Left ventricle myocardium superior (tissue), 1 donor: ENCODE measurements around the gene MRPS18B. TPM values are rescaled to one million over a fixed set of nuclear protein-coding genes. Genes with fewer than 3 reads are reported as not detected.
"Not testable (repeated sequence)": the region's sequence is repeated elsewhere in the genome, so short reads cannot be mapped to it uniquely, and the experiment has no call there.

Experiments used
- ATAC-seq: fragments of 200-7000 bp; cut with Tn5 transposase; one replicate; pipeline ENCODE4 v1.9.1; 2020; ENCODE audit warnings: mild to moderate bottlenecking, moderate library complexity
- DNase-seq: peaks from one replicate; pipeline ENCODE4 v3.0.0-alpha.2; 2020
- intact Hi-C: fragments of 100-400 bp; cut with micrococcal nuclease; formaldehyde crosslinking; loops from one replicate; pipeline ENCODE4 v1.11.0; 2022
- long read RNA-seq: library from polyadenylated mRNA; unstranded; transcript quantifications from one replicate; pipeline ENCODE4 v2.0.0, GENCODE V29; 2021
- total RNA-seq: library from RNA; stranded (reverse); fragmentation: NEBNext Ultra II Directional; extraction: Animal tissue kit (Norgen Biotek cat#: 25700); gene quantifications from one replicate; pipeline ENCODE4 v1.2.1, GENCODE V29; 2021
- donor health status: DM: no; HTN: yes; CAD: no; lungs with severe emphysema.

MRPS18B gene
- total RNA-seq, result 129 TPM
- long read RNA-seq, transcript MRPS18B-206 (7 exons, 1,532 nt), result major isoform, 167 of 223 reads
- long read RNA-seq, partial matches to known transcripts, result 4 of 223 reads
- long read RNA-seq, other reads (novel, unspliced or antisense), result 52 of 223 reads

- intact Hi-C loops, result no loop called here
- peak; percentile 86 for ATAC-seq
- peak; percentile 98 for DNase-seq
These were observed at the start of gene MRPS18B for GRCh38 chr6:30617565-30618269. TSS of gene MRPS18B (plus strand) at chr6:30617840. CDS start at chr6:30617866, 26 bp downstream.

GRCh38 chr6:30568245-30568644 lies 49.4 kb upstream of the MRPS18B start:
- intact Hi-C loops, result loop anchor here (5.0 kb wide), 1 partner anchor 344 kb away; the partner anchor contains the start of gene VARS2

DNA sequence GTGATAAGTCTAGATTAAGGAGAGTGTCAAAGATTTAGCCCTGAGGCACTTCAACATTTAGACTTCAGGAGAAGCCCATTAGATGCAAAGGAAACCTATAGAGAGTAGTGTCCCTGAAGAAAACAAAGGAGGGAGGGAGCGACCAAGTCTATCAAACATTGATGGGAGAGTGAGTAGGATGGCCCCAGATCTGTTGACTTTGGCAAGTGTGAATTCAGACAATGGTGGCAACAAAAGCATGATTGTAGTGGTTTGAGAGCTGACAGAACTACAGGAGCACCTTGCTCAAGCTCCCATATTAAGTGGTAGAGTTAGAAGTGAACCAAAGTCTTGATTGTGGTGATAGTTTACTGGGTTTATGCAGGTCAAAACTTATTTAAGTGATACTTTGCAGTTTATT lies 47.4 kb upstream of the MRPS18B start:
- no peak for DNase-seq
- intact Hi-C loops, result no loop called here
- ATAC-seq, result no peak

More at GRCh38 chr6:30568245-30568644, 49.4 kb upstream of the MRPS18B start:
- DNase-seq (no peak), ATAC-seq (no peak)

- peak; percentile 21 for ATAC-seq
- no peak for DNase-seq
- intact Hi-C loops, result no loop called here
These were observed 46.9 kb upstream of the MRPS18B start for GRCh38 chr6:30570740-30571074.

GRCh38 chr6:30571075-30571761 lies 46.4 kb upstream of the MRPS18B start, which contains the start of gene ABCF1:
TSS of gene ABCF1 (plus strand) at chr6:30571442. CDS start at chr6:30571488, 46 bp downstream.
- ATAC-seq, result peak; percentile 99
- intact Hi-C loops, result no loop called here

DNA sequence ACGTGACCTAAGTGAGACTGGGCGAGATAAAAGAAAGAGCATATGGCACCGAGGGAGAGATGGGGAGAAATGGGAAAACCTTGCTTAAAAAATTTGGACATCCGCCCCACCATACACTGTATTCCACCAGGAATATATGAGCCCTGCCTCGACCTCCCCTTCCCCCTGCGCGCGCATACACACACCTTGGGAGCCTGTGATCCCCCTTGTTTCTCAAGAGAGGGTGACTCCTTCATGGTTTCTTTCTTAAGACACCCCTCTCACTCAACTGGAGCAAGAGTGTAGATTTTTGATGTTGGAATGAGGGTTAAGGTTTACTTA lies 45.9 kb upstream of the MRPS18B start:
- intact Hi-C loops, result no loop called here

More at GRCh38 chr6:30571075-30571761, 46.4 kb upstream of the MRPS18B start, which contains the start of gene ABCF1:
- peak; percentile 100 for DNase-seq

DNA sequence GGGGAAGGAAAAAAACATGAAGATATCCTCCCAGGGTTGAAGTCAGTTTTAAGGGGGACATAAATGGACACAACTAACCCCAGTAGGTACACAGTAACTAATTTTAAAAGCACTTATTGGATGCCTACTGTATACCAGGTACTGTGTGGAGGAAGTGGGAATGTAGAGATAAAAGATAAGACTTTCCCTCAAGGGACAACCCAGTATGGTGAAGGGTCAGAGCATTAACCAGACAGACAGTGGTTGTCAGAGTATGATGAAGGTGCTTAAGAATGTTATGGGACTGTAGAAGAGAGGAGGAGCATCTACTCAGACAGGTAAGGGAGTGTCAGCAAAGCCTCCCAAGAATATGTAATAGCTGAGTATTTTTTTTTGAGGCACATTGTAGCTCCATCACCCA lies 45.5 kb upstream of the MRPS18B start:
- intact Hi-C loops, result no loop called here
- DNase-seq, result no peak
- ATAC-seq, result no peak

More for the DNA sequence above, 45.9 kb upstream of the MRPS18B start:
- ATAC-seq, result no peak
- DNase-seq, result no peak

GRCh38 chr6:30573113-30573512 lies 44.5 kb upstream of the MRPS18B start:
- ATAC-seq (no peak), DNase-seq (no peak)
- intact Hi-C loops, result no loop called here

DNA sequence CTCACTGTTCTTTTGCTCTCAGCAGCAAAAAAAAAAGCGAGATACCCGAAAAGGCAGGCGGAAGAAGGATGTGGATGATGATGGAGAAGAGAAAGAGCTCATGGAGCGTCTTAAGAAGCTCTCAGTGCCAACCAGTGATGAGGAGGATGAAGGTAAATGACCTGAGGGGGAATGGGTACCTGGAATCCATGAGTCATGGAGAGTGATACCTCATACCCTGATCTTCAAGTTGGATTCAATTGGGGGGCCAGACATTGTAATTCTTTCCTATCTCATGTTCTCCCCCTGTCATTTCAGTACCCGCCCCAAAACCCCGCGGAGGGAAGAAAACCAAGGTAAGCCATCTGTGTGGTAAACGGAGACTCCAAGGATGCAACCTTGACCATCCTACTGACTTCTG lies 39.6 kb upstream of the MRPS18B start:
- no peak for DNase-seq
- intact Hi-C loops, result no loop called here
- ATAC-seq, result no peak

GRCh38 chr6:30583921-30584320 lies 33.7 kb upstream of the MRPS18B start:
- DNase-seq (no peak), ATAC-seq (no peak)
- intact Hi-C loops, result no loop called here

DNA sequence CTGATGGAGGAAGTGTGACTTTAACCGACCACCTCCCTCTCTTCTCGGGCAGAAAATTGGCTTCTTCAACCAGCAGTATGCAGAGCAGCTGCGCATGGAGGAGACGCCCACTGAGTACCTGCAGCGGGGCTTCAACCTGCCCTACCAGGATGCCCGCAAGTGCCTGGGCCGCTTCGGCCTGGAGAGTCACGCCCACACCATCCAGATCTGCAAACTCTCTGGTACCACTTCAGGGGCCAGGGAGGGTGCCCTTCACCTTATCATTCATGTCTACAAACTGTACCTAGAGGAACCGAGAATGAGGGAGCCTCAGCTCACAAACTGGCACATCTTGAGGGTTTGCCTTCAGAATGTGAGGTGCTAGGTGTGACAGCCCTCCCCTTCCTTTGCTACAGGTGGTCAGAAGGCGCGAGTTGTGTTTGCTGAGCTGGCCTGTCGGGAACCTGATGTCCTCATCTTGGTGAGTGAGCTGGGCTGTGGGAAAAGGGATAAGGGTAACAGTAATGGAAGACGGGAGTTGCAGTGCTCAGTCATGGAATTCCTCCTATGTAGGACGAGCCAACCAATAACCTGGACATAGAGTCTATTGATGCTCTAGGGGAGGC lies 27.8 kb upstream of the MRPS18B start:
- DNase-seq (no peak), ATAC-seq (no peak)
- intact Hi-C loops, result no loop called here

GRCh38 chr6:30590509-30590908 lies 27.1 kb upstream of the MRPS18B start:
- intact Hi-C loops, result no loop called here
- ATAC-seq (peak; percentile 29), DNase-seq (no peak)

DNA sequence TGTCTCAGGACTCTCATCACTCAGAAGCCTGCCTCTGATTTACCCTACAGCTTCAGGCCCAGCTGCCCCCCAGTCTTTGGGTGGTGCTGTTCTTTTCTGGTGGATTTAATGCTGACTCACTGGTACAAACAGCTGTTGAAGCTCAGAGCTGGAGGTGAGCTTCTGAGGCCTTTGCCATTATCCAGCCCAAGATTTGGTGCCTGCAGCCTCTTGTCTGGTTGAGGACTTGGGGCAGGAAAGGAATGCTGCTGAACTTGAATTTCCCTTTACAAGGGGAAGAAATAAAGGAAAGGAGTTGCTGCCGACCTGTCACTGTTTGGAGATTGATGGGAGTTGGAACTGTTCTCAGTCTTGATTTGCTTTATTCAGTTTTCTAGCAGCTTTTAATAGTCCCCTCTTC lies 26.6 kb upstream of the MRPS18B start:
- DNase-seq, result no peak
- ATAC-seq, result peak; percentile 20
- intact Hi-C loops, result no loop called here

DNA sequence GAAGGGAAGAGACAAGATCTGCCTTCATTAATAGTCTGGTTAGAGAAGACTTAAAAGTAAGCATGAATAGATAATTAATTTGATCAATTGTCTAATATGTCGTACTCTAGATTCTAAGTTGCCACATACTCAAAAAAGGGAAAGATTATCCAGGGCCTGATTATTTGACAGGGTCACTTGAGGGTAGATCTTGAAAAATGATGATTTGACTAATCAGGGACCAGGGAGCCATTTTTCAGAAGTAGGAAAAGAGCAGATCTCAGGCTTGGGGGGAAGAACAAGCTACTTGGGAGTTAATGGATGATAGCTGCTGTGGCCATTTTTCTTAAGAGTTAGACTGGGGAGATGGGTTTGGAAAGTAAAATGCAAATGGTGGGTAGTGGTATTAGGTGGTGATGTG lies 25.4 kb upstream of the MRPS18B start:
- intact Hi-C loops, result no loop called here
- no peak for DNase-seq
- no peak for ATAC-seq

- intact Hi-C loops, result not testable (repeated sequence)
- ATAC-seq (peak; percentile 67), DNase-seq (peak; percentile 67)
These were observed 20.1 kb upstream of the MRPS18B start for GRCh38 chr6:30597315-30598144.

GRCh38 chr6:30598912-30599624 lies 18.6 kb upstream of the MRPS18B start:
- ATAC-seq (no peak), DNase-seq (no peak)
- intact Hi-C loops, result no loop called here

DNA sequence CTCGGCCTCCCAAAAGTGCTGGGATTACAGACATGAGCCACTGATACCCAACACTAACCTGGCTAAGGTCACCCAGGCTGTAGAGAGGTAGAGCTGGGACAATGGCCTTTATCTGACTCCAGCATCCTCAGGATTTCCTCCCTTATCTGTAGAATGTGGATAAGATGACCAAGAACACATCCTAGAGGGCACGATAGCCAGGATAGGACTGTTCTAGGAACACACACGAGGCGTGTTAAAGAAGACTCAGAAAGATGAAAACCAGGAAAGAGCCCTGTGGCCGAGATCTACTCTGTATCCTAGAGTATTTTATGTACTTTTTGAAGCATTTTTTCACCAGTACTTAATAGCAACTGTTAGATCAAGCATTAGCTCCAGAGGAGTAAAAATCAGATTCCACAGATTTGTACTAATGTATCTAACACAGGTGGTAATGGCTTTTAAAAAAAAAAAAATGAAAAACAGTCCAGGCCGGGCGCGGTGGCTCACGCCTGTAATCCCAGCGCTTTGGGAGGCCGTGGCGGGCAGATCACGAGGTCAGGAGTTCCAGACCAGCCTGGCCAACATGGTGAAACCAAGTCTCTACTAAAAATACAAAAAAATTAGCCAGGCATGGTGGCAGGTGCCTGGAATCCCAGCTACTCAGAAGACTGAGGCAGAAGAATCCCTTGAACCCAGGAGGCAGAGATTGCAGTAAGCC lies 17.9 kb upstream of the MRPS18B start:
- ATAC-seq (no peak), DNase-seq (no peak)
- intact Hi-C loops, result no loop called here

DNA sequence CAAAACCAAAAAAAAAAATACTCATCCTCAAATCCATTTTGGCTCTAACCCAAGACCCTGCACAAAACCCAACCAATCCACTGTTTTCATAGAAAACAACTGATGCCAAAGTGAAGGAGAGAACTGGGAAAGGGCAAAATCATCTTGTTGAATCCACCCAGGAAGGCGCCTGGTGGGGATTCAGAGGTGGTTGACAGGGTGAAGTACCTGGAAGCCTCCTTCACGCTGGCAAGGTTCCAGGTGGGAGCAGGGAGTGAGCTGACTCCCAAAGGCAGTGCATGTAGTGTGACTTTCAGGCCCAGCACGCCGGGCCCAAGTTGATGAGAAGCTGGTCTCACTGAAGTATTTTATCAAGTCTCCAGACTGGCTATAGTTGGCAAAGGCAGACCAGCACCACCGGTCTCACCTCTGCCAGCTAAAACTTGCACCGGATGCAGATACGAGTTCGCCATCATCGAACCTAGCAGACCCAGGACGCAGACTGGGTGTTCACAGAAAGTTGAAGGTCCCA lies 17.1 kb upstream of the MRPS18B start:
- intact Hi-C loops, result no loop called here

More for the DNA sequence above, 17.1 kb upstream of the MRPS18B start:
- DNase-seq, result peak; percentile 63
- ATAC-seq, result peak; percentile 35
